GM12878 (cell line): ENCODE results near the gene ACCSL. TPM values are rescaled to one million over a fixed set of nuclear protein-coding genes. Genes with fewer than 3 reads are reported as not detected.

Source experiments
- ATAC-seq: fragments of 200-7000 bp; cut with Tn5 transposase; 3 replicates; pipeline ENCODE4 v1.9.1; 2020; ENCODE audit warnings: mild to moderate bottlenecking, moderate library complexity
- BruUV-seq: library from RNA; stranded (reverse); fragments of 400-500 nt; replicated peaks from 2 replicates; lab custom pipeline; 2021; lab: Mats Ljungman, UMichigan
- CTCF ChIA-PET: fragments of 300-600 bp; sonication (Branson Sonifier 250); formaldehyde crosslinking; extraction: SDS; loops from one replicate; lab custom pipeline; 2021; ENCODE audit warnings: inconsistent platforms; lab: Yijun Ruan, JAX
- POLR2A ChIA-PET: fragments of 350-600 bp; formaldehyde crosslinking; extraction: SDS; loops from one replicate; lab custom pipeline; 2021; ENCODE audit warnings: inconsistent platforms; lab: Charles Lee
- RAD21 ChIA-PET: fragments of 300-600 bp; sonication (Branson Sonifier 250); formaldehyde crosslinking; loops from one replicate; lab custom pipeline; 2023; ENCODE audit warnings: antibody characterized with exemption; ENCODE audit not compliant: unreplicated experiment; lab: Charles Lee
- SMC1A ChIA-PET: fragments of 300-600 bp; sonication (Branson Sonifier 250); formaldehyde crosslinking; loops from one replicate; lab custom pipeline; 2023; ENCODE audit not compliant: unreplicated experiment, uncharacterized antibody; lab: Charles Lee
- DNase-seq: peaks from one replicate; pipeline ENCODE4 v3.0.0-alpha.2; 2011; ENCODE audit warnings: low read depth, low spot score
- FAIRE-seq: peaks from 3 replicates; lab custom pipeline; 2011; peaks lifted over from hg19 to GRCh38; lab: Jason Lieb, UNC
- H2AFZ ChIP-seq: 2 replicates; pipeline ENCODE4 v1.6.0; 2011; ENCODE audit warnings: low read depth, low read length, control low read depth; ENCODE audit not compliant: control insufficient read depth
- H3K27ac ChIP-seq: 2 replicates; pipeline ENCODE4 v1.5.1; 2011; ENCODE audit warnings: control low read depth; ENCODE audit not compliant: control insufficient read depth, insufficient read depth
- H3K27me3 ChIP-seq, 2 experiments: replicated peaks in 1 of 2; 2 replicates each; pipeline versions ENCODE4 v1.6.0 to v1.6.1; 2011; ENCODE audit warnings: low read length in 1 of 2; ENCODE audit not compliant: control insufficient read depth in 2 of 2, insufficient read depth in 2 of 2
- H3K36me3 ChIP-seq, 2 experiments: 2 replicates each; pipeline ENCODE4 v1.5.1; 2011; ENCODE audit warnings: low read length in 1 of 2; ENCODE audit not compliant: control insufficient read depth in 2 of 2, insufficient read depth in 2 of 2
- H3K4me1 ChIP-seq: 2 replicates; pipeline ENCODE4 v1.6.1; 2011; ENCODE audit warnings: mild to moderate bottlenecking, low read length, moderate library complexity, mixed read lengths; ENCODE audit not compliant: control insufficient read depth, insufficient read depth
- H3K4me2 ChIP-seq: 2 replicates; pipeline ENCODE4 v1.6.0; 2011; ENCODE audit warnings: control low read depth; ENCODE audit not compliant: control insufficient read depth, insufficient read depth
- H3K4me3 ChIP-seq: fragments of 200-600 bp; sonication (generic); 2 replicates; pipeline ENCODE4 v1.5.1; 2016
- H3K79me2 ChIP-seq: 2 replicates; pipeline ENCODE4 v1.6.0; 2011; ENCODE audit warnings: low read length; ENCODE audit not compliant: control insufficient read depth, insufficient read depth
- H3K9ac ChIP-seq: 2 replicates; pipeline ENCODE4 v1.8.0; 2011; ENCODE audit warnings: low read length, control low read depth, mixed read lengths; ENCODE audit not compliant: control insufficient read depth, insufficient read depth
- H3K9me3 ChIP-seq: replicated peaks from 3 replicates; pipeline ENCODE4 v1.5.1; 2011; ENCODE audit warnings: mild to moderate bottlenecking, low read length; ENCODE audit not compliant: control insufficient read depth, insufficient read depth
- H4K20me1 ChIP-seq: 2 replicates; pipeline ENCODE4 v1.6.0; 2011; ENCODE audit not compliant: control insufficient read depth, insufficient read depth
- PML ChIP-seq: IDR thresholded peaks from 2 replicates; pipeline ENCODE4 v1.6.1; 2012; ENCODE audit warnings: low read length, inconsistent platforms
- USF1 ChIP-seq: IDR thresholded peaks from 2 replicates; pipeline ENCODE4 v1.6.1; 2011; ENCODE audit warnings: borderline replicate concordance, low read depth, mild to moderate bottlenecking, moderate library complexity, mixed read lengths, low read length; ENCODE audit not compliant: insufficient read depth; ENCODE audit errors: extremely low read length
- ZBED1 ChIP-seq: IDR thresholded peaks from 2 replicates; pipeline ENCODE4 v1.6.1; 2016; ENCODE audit warnings: borderline replicate concordance
- ZNF274 ChIP-seq: IDR thresholded peaks from one replicate; pipeline ENCODE4 v1.8.0; 2011; ENCODE audit not compliant: insufficient read length, insufficient read depth
- WGBS: methylation state at CpG from one replicate; pipeline ENCODE4 v1.1.6; 2016; ENCODE audit warnings: low lambda C conversion rate; ENCODE audit not compliant: insufficient replicate concordance, insufficient coverage; ENCODE audit errors: missing lambda C conversion rate; 5-methylcytosine and 5-hydroxymethylcytosine counted together
- in situ Hi-C: fragments of 300-500 bp; cut with MboI; formaldehyde crosslinking; loops from 9 replicates; pipeline ENCODE4 v1.14.3; 2018; ENCODE audit warnings: mixed read lengths
- intact Hi-C: fragments of 100-400 bp; cut with micrococcal nuclease; formaldehyde crosslinking; loops from one replicate; pipeline ENCODE4 v1.14.2; 2022; ENCODE audit not compliant: unreplicated experiment
- polyA plus RNA-seq, 11 experiments: library from polyadenylated mRNA; depleted of rRNA in 4 of 11; unstranded in 6 of 11; stranded (reverse) in 5 of 11; fragments of >200 nt; fragmentation: Nextera tagmentation in 4 of 11; fragmentation: Illumina TruSeq in 1 of 11; extraction: Ambion mirVana in 4 of 11; extraction: Trizol in 1 of 11; gene quantifications; 1 replicate in 1 of 11; 2 replicates in 10 of 11; pipeline versions ENCODE4 v1.2.1 to v1.2.3, GENCODE V29; 2011 to 2016; ENCODE audit warnings: inconsistent platforms in 2 of 11, missing spikeins in 2 of 11, low read depth in 1 of 11
- total RNA-seq, 4 experiments: library from RNA; depleted of rRNA in 3 of 4; stranded (reverse); fragments of >200 nt in 3 of 4; fragmentation: Illumina TruSeq in 1 of 4; extraction: Trizol in 1 of 4; gene quantifications; 2 replicates each; pipeline versions ENCODE4 v1.2.1 to v1.2.3, GENCODE V29; 2013 to 2021
- TF ChIP-seq, protein P1 (sequence below): fragments of 450-650 bp; formaldehyde crosslinking; IDR thresholded peaks from 2 replicates; pipeline ENCODE4 v1.4.0; 2020; ENCODE audit warnings: mild to moderate bottlenecking, moderate library complexity
- TF ChIP-seq, protein P2 (sequence below): fragments of 450-650 bp; IDR thresholded peaks from 2 replicates; pipeline ENCODE4 v1.6.1; 2017; ENCODE audit warnings: mild to moderate bottlenecking, low read depth, inconsistent platforms; ENCODE audit not compliant: poor library complexity, severe bottlenecking
- TF ChIP-seq, protein P3 (sequence below): fragments of 450-650 bp; formaldehyde crosslinking; IDR thresholded peaks from 2 replicates; pipeline ENCODE4 v1.5.0; 2022; ENCODE audit warnings: mild to moderate bottlenecking, missing genetic modification characterization

The ACCSL gene
- total and polyA plus RNA-seq, 10 of the 15 experiments (the other 5 are each of a cell fraction or from before 2014, with no cell fraction given), result 0.15 TPM; not detected in 9

GRCh38 chr11:44051171-44051570 lies 3.4 kb downstream of the ACCSL start (continued):
- TF ChIP-seq USF1 (no peak), ZNF274 (no peak)

- POLR2A ChIA-PET, result no interaction called here
- TF ChIP-seq PML, result no peak
- TF ChIP-seq, protein P1, sequence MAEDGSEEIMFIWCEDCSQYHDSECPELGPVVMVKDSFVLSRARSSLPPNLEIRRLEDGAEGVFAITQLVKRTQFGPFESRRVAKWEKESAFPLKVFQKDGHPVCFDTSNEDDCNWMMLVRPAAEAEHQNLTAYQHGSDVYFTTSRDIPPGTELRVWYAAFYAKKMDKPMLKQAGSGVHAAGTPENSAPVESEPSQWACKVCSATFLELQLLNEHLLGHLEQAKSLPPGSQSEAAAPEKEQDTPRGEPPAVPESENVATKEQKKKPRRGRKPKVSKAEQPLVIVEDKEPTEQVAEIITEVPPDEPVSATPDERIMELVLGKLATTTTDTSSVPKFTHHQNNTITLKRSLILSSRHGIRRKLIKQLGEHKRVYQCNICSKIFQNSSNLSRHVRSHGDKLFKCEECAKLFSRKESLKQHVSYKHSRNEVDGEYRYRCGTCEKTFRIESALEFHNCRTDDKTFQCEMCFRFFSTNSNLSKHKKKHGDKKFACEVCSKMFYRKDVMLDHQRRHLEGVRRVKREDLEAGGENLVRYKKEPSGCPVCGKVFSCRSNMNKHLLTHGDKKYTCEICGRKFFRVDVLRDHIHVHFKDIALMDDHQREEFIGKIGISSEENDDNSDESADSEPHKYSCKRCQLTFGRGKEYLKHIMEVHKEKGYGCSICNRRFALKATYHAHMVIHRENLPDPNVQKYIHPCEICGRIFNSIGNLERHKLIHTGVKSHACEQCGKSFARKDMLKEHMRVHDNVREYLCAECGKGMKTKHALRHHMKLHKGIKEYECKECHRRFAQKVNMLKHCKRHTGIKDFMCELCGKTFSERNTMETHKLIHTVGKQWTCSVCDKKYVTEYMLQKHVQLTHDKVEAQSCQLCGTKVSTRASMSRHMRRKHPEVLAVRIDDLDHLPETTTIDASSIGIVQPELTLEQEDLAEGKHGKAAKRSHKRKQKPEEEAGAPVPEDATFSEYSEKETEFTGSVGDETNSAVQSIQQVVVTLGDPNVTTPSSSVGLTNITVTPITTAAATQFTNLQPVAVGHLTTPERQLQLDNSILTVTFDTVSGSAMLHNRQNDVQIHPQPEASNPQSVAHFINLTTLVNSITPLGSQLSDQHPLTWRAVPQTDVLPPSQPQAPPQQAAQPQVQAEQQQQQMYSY (CRISPR knock-in tag), result no peak
- TF ChIP-seq, protein P2, sequence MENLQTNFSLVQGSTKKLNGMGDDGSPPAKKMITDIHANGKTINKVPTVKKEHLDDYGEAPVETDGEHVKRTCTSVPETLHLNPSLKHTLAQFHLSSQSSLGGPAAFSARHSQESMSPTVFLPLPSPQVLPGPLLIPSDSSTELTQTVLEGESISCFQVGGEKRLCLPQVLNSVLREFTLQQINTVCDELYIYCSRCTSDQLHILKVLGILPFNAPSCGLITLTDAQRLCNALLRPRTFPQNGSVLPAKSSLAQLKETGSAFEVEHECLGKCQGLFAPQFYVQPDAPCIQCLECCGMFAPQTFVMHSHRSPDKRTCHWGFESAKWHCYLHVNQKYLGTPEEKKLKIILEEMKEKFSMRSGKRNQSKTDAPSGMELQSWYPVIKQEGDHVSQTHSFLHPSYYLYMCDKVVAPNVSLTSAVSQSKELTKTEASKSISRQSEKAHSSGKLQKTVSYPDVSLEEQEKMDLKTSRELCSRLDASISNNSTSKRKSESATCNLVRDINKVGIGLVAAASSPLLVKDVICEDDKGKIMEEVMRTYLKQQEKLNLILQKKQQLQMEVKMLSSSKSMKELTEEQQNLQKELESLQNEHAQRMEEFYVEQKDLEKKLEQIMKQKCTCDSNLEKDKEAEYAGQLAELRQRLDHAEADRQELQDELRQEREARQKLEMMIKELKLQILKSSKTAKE, result no peak
- TF ChIP-seq, protein P3, sequence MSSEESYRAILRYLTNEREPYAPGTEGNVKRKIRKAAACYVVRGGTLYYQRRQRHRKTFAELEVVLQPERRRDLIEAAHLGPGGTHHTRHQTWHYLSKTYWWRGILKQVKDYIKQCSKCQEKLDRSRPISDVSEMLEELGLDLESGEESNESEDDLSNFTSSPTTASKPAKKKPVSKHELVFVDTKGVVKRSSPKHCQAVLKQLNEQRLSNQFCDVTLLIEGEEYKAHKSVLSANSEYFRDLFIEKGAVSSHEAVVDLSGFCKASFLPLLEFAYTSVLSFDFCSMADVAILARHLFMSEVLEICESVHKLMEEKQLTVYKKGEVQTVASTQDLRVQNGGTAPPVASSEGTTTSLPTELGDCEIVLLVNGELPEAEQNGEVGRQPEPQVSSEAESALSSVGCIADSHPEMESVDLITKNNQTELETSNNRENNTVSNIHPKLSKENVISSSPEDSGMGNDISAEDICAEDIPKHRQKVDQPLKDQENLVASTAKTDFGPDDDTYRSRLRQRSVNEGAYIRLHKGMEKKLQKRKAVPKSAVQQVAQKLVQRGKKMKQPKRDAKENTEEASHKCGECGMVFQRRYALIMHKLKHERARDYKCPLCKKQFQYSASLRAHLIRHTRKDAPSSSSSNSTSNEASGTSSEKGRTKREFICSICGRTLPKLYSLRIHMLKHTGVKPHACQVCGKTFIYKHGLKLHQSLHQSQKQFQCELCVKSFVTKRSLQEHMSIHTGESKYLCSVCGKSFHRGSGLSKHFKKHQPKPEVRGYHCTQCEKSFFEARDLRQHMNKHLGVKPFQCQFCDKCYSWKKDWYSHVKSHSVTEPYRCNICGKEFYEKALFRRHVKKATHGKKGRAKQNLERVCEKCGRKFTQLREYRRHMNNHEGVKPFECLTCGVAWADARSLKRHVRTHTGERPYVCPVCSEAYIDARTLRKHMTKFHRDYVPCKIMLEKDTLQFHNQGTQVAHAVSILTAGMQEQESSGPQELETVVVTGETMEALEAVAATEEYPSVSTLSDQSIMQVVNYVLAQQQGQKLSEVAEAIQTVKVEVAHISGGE, result no peak
- no peak for TF ChIP-seq ZBED1
- TF ChIP-seq USF1, result no peak
Observed at GRCh38 chr11:44057340-44057739, 9.6 kb downstream of the ACCSL start.

More at GRCh38 chr11:44057340-44057739, 9.6 kb downstream of the ACCSL start:
- no peak overlapping the region for H3K9ac ChIP-seq
- in situ Hi-C loops (no loop called here), intact Hi-C loops (no loop called here)
- no peak overlapping the region for H2AFZ ChIP-seq
- ChIA-PET CTCF (interaction anchor here (0.9 to 2.3 kb wide), 3 partner anchors 9 to 38 kb away, joined by 3 to 6 read pairs (median 3); partner anchors contain the start of genes ACCS and EXT2), SMC1A (no interaction called here), RAD21 (no interaction called here)
- H4K20me1 ChIP-seq, result no peaks in the 10 kb centered on the region
- DNase-seq, result no peak
- H3K36me3 ChIP-seq, result no peaks in the 10 kb centered on the region
- FAIRE-seq, result no peak
- no peak overlapping the region for H3K4me2 ChIP-seq
- no peak overlapping the region for H3K4me3 ChIP-seq
- H3K4me1 ChIP-seq, result no peaks in the 10 kb centered on the region
- ATAC-seq, result no peak
- H3K27me3 ChIP-seq, result peaks cover 0 to 1% of the 10 kb centered on the region in 2 experiments; a peak in 1 of 4 replicates
- WGBS, result 48% methylated on average over 6 of the region's 6 CpGs
- H3K9me3 ChIP-seq, result no peaks in the 10 kb centered on the region
- BruUV-seq, result no TSS peak
- H3K27ac ChIP-seq, result no peak overlapping the region
- no peaks in the 10 kb centered on the region for H3K79me2 ChIP-seq
